Sigmoid colon (tissue), 7 donors: ENCODE data around the gene CHID1. TPM values are rescaled to one million over a fixed set of nuclear protein-coding genes. Genes with fewer than 3 reads are reported as not detected.

ENCODE experiments used
- DNase-seq: peaks from one replicate; pipeline ENCODE4 v3.0.0-alpha.2; 2019
- H3K27ac ChIP-seq, 4 donors: fragments of 200-600 bp; sonication (generic); one replicate each; pipeline ENCODE4 v1.5.1; 2016 to 2019; ENCODE audit warnings: mild to moderate bottlenecking in 1 of 4
- H3K27me3 ChIP-seq, 3 donors: fragments of 200-600 bp; sonication (generic); one replicate each; pipeline ENCODE4 v1.5.1; 2019; ENCODE audit warnings: mild to moderate bottlenecking in 1 of 3
- H3K36me3 ChIP-seq, 4 donors: fragments of 200-600 bp; sonication (generic); one replicate each; pipeline ENCODE4 v1.5.1; 2016 to 2019
- H3K4me1 ChIP-seq, 4 donors: fragments of 200-600 bp; sonication (generic); one replicate each; pipeline ENCODE4 v1.5.1; 2017 to 2019
- H3K4me3 ChIP-seq, 4 donors: fragments of 200-600 bp; sonication (generic); one replicate each; pipeline ENCODE4 v1.5.1; 2017 to 2019; ENCODE audit warnings: mild to moderate bottlenecking in 2 of 4, moderate library complexity in 1 of 4
- H3K9me3 ChIP-seq, 4 donors: fragments of 200-600 bp in 3 of 4; sonication (generic) in 3 of 4; one replicate each; pipeline versions ENCODE4 v1.5.1 to v1.6.1; 2013 to 2019
- CTCF ChIP-seq, 4 experiments: fragments of 450-650 bp in 3 of 4; fragments of 200-600 bp in 1 of 4; IDR thresholded peaks; one replicate each; pipeline ENCODE4 v1.5.1; 2016 to 2019; ENCODE audit warnings: antibody characterized with exemption in 4 of 4, mild to moderate bottlenecking in 3 of 4, moderate library complexity in 2 of 4
- EP300 ChIP-seq, 4 donors: sonication (generic); formaldehyde crosslinking; IDR thresholded peaks; one replicate each; pipeline ENCODE4 v1.6.1; 2017; ENCODE audit warnings: antibody characterized with exemption in 4 of 4
- POLR2A ChIP-seq, 2 donors: fragments of 450-650 bp; IDR thresholded peaks; one replicate each; pipeline ENCODE4 v1.6.1; 2016; ENCODE audit warnings: antibody characterized with exemption in 2 of 2, mild to moderate bottlenecking in 2 of 2, moderate library complexity in 2 of 2
- POLR2AphosphoS5 ChIP-seq, 4 donors: sonication (generic); formaldehyde crosslinking; IDR thresholded peaks; one replicate each; pipeline ENCODE4 v1.6.1; 2017; ENCODE audit warnings: antibody characterized with exemption in 4 of 4
- WGBS, 2 donors: extraction: QIAGEN DNeasy Blood & Tissue Kit; methylation state at CpG; one replicate each; pipeline ENCODE4 v1.1.7; 2013; 5-methylcytosine and 5-hydroxymethylcytosine counted together
- intact Hi-C: fragments of 100-400 bp; cut with DNase I; formaldehyde crosslinking; loops from one replicate; pipeline ENCODE4 v1.15.1; 2023
- polyA plus RNA-seq, 3 donors: library from polyadenylated mRNA; stranded (reverse); fragments of 200-250 nt; gene quantifications; one replicate each; pipeline ENCODE4 v1.2.3, GENCODE V29; 2013
- total RNA-seq, 4 donors: library from RNA; depleted of rRNA; stranded (reverse); fragments of >200 nt; gene quantifications; one replicate each; pipeline ENCODE4 v1.1.0, GENCODE V29; 2016
- donor health status: healthy with polysubstance abuse.
- donor health status: Bipolar disorder and iron deficiency.
- donor health status: healthy.

The CHID1 gene
- total and polyA plus RNA-seq, 7 donors = 16.9 to 52.3 (median 47.1) TPM

GRCh38 chr11:899724-900123, 10.9 kb downstream of the CHID1 start:
- H3K4me1 ChIP-seq = peaks cover 0 to 16% (median 13%) of the 10 kb centered on the region in 4 donors
- intact Hi-C loops = no loop called here
- DNase-seq = no peak
- no peaks in the 10 kb centered on the region for H3K9me3 ChIP-seq
- no peaks in the 10 kb centered on the region for H3K27me3 ChIP-seq
- peaks cover 18 to 67% (median 51%) of the 10 kb centered on the region in 4 donors for H3K36me3 ChIP-seq
- 95 to 97% methylated on average over 11 of the region's 11 CpGs for WGBS, 2 donors
- no peak overlapping the region for H3K27ac ChIP-seq
- H3K4me3 ChIP-seq = no peak overlapping the region
- TF ChIP-seq POLR2A (IDR thresholded peaks at IDR 0.05) (no peak), POLR2AphosphoS5 (IDR thresholded peaks at IDR 0.05) (no peak), EP300 (IDR thresholded peaks at IDR 0.05) (no peak), CTCF (IDR thresholded peaks at IDR 0.05) (no peak)

- no peak for DNase-seq
- no peak overlapping the region for H3K4me3 ChIP-seq
- WGBS, 2 donors = 90 to 92% methylated on average over 22 of the region's 22 CpGs
- intact Hi-C loops = no loop called here
- TF ChIP-seq POLR2A (IDR thresholded peaks at IDR 0.05) (no peak), POLR2AphosphoS5 (IDR thresholded peaks at IDR 0.05) (no peak), EP300 (IDR thresholded peaks at IDR 0.05) (no peak), CTCF (IDR thresholded peaks at IDR 0.05) (no peak)
- H3K36me3 ChIP-seq = peaks cover 18 to 59% (median 41%) of the 10 kb centered on the region in 4 donors
- no peaks in the 10 kb centered on the region for H3K9me3 ChIP-seq
- no peaks in the 10 kb centered on the region for H3K27me3 ChIP-seq
- H3K27ac ChIP-seq = peak overlapping the region in 1 of 4 donors; percentile 35
- peaks cover 0 to 16% (median 13%) of the 10 kb centered on the region in 4 donors for H3K4me1 ChIP-seq
Observed at GRCh38 chr11:898540-899190, 11.9 kb downstream of the CHID1 start.

GRCh38 chr11:898143-898511, 12.5 kb downstream of the CHID1 start:
- WGBS, 2 donors = 81 to 85% methylated on average over 10 of the region's 10 CpGs
- intact Hi-C loops = no loop called here
- TF ChIP-seq POLR2A (IDR thresholded peaks at IDR 0.05) = no peak
- no peak for TF ChIP-seq CTCF (IDR thresholded peaks at IDR 0.05)
- no peak for TF ChIP-seq POLR2AphosphoS5 (IDR thresholded peaks at IDR 0.05)
- no peak for TF ChIP-seq EP300 (IDR thresholded peaks at IDR 0.05)

GRCh38 chr11:897253-898142, 13.1 kb downstream of the CHID1 start:
- no peak for DNase-seq
- TF ChIP-seq EP300 (IDR thresholded peaks at IDR 0.05) (no peak), CTCF (IDR thresholded peaks at IDR 0.05) (no peak), POLR2A (IDR thresholded peaks at IDR 0.05) (no peak), POLR2AphosphoS5 (IDR thresholded peaks at IDR 0.05) (no peak)
- H3K36me3 ChIP-seq = peaks cover 18 to 47% (median 32%) of the 10 kb centered on the region in 4 donors
- intact Hi-C loops = no loop called here
- H3K27ac ChIP-seq = peak overlapping the region in 3 of 4 donors; percentile 35 to 51 (median 35)
- H3K27me3 ChIP-seq = no peaks in the 10 kb centered on the region
- WGBS, 2 donors = 87 to 90% methylated on average over 17 of the region's 17 CpGs
- H3K4me1 ChIP-seq = peaks cover 0 to 16% (median 13%) of the 10 kb centered on the region in 4 donors
- H3K9me3 ChIP-seq = no peaks in the 10 kb centered on the region
- H3K4me3 ChIP-seq = no peak overlapping the region

More at GRCh38 chr11:898143-898511, 12.5 kb downstream of the CHID1 start:
- H3K4me1 ChIP-seq = peaks cover 0 to 16% (median 13%) of the 10 kb centered on the region in 4 donors
- H3K27ac ChIP-seq = peak overlapping the region in 3 of 4 donors; percentile 35 to 51 (median 35)
- DNase-seq = no peak
- no peaks in the 10 kb centered on the region for H3K27me3 ChIP-seq
- no peaks in the 10 kb centered on the region for H3K9me3 ChIP-seq
- no peak overlapping the region for H3K4me3 ChIP-seq
- peaks cover 18 to 53% (median 38%) of the 10 kb centered on the region in 4 donors for H3K36me3 ChIP-seq
